Fibroblast of peridontal ligament (primary cell): ENCODE measurements around the gene MANBA.

Source experiments
- DNase-seq: peaks from one replicate; pipeline ENCODE4 v3.0.0-alpha.2; 2010; ENCODE audit errors: extremely low read depth

The MANBA gene

GRCh38 chr4:102594000-102594399 lies 166.8 kb downstream of the MANBA start:
- DNase-seq = no peak

DNA sequence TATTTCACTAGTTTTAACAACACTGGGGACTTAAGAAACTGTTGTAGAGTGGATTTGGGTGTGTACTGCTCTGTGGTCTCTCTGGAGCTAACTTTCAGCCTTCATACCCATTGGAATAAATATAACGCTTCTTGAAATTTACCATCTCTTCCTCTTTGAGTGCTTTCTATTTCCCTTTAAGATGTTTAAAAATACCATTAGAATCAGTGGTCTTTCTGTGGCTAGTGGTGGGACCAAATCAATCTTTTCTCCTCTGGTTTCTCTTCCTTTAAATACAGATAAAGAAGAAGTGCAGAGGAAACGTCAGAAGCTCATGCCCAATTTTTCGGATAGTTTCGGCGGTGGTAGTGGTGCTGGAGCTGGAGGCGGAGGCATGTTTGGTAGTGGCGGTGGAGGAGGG lies 167.6 kb downstream of the MANBA start:
- DNase-seq = no peak

GRCh38 chr4:102592256-102592655 lies 168.5 kb downstream of the MANBA start:
- DNase-seq = no peak

GRCh38 chr4:102589743-102590142 lies 171.0 kb downstream of the MANBA start:
- DNase-seq = no peak

GRCh38 chr4:102586644-102587021 lies 174.1 kb downstream of the MANBA start:
- DNase-seq = no peak

- no peak for DNase-seq
These were observed 174.6 kb downstream of the MANBA start for GRCh38 chr4:102586002-102586643.

- DNase-seq = no peak
These were observed 175.4 kb downstream of the MANBA start for GRCh38 chr4:102585329-102585728.

- no peak for DNase-seq
These were observed 176.7 kb downstream of the MANBA start for GRCh38 chr4:102584091-102584490.
